ENCODE results near the gene CAPN9. TPM values are rescaled to one million over a fixed set of nuclear protein-coding genes. Genes with fewer than 3 reads are reported as not detected.
A peak's percentile ranks its signal among the peaks of the same experiment; 100 is the strongest.
"Not testable (repeated sequence)": the region's sequence is repeated elsewhere in the genome, so short reads cannot be mapped to it uniquely, and the experiment has no call there.

Gene CAPN9
- polyA plus RNA-seq, 3 donors, result 0.98 to 1.3 (median 1.2) TPM

- DNase-seq (ENCODE audit: extremely low read depth in 1 of 11, low read depth in 9 of 11, low spot score in 4 of 11), result no peak
Observed at GRCh38 chr1:230708631-230709580, 38.3 kb upstream of the CAPN9 start.

- DNase-seq (ENCODE audit: extremely low read depth in 1 of 11, low read depth in 9 of 11, low spot score in 4 of 11), result no peak
Observed at GRCh38 chr1:230709619-230710542, 37.3 kb upstream of the CAPN9 start.

GRCh38 chr1:230710543-230710904 lies 36.7 kb upstream of the CAPN9 start:
- no peak for DNase-seq (ENCODE audit: extremely low read depth in 1 of 11, low read depth in 9 of 11, low spot score in 4 of 11)

GRCh38 chr1:230711245-230711644 lies 35.9 kb upstream of the CAPN9 start:
- no peak for DNase-seq (ENCODE audit: extremely low read depth in 1 of 11, low read depth in 9 of 11, low spot score in 4 of 11)

- no peak for DNase-seq (ENCODE audit: extremely low read depth in 1 of 11, low read depth in 9 of 11, low spot score in 4 of 11)
Observed at GRCh38 chr1:230712470-230712942, 34.7 kb upstream of the CAPN9 start.

- no peak for DNase-seq (ENCODE audit: extremely low read depth in 1 of 11, low read depth in 9 of 11, low spot score in 4 of 11)
Observed at GRCh38 chr1:230713138-230713537, 34.0 kb upstream of the CAPN9 start.

GRCh38 chr1:230713547-230713914 lies 33.7 kb upstream of the CAPN9 start:
- no peak for DNase-seq (ENCODE audit: extremely low read depth in 1 of 11, low read depth in 9 of 11, low spot score in 4 of 11)

- DNase-seq (ENCODE audit: extremely low read depth in 1 of 11, low read depth in 9 of 11, low spot score in 4 of 11), result peak in 3 of 11 donors; percentile 7 to 16 (median 11)
Observed at GRCh38 chr1:230713915-230714764, 33.0 kb upstream of the CAPN9 start, which contains the start of gene AGT. AGT (minus strand) TSS chr1:230714122; CDS start chr1:230710823, 3,299 bp downstream.

- no peak for DNase-seq (ENCODE audit: extremely low read depth in 1 of 11, low read depth in 9 of 11, low spot score in 4 of 11)
Observed at GRCh38 chr1:230715510-230715909, 31.7 kb upstream of the CAPN9 start.

- DNase-seq (ENCODE audit: extremely low read depth in 1 of 11, low read depth in 9 of 11, low spot score in 4 of 11), result not testable (repeated sequence)
Observed at GRCh38 chr1:230716453-230716852, 30.7 kb upstream of the CAPN9 start.

- DNase-seq (ENCODE audit: extremely low read depth in 1 of 11, low read depth in 9 of 11, low spot score in 4 of 11), result no peak
Observed at GRCh38 chr1:230717251-230717650, 29.9 kb upstream of the CAPN9 start.

GRCh38 chr1:230721849-230722522 lies 25.2 kb upstream of the CAPN9 start:
- not testable (repeated sequence) for DNase-seq (ENCODE audit: extremely low read depth in 1 of 11, low read depth in 9 of 11, low spot score in 4 of 11)

GRCh38 chr1:230725256-230726012 lies 21.8 kb upstream of the CAPN9 start:
- DNase-seq (ENCODE audit: extremely low read depth in 1 of 11, low read depth in 9 of 11, low spot score in 4 of 11), result no peak

- DNase-seq (ENCODE audit: extremely low read depth in 1 of 11, low read depth in 9 of 11, low spot score in 4 of 11), result no peak
Observed at GRCh38 chr1:230728710-230729392, 18.3 kb upstream of the CAPN9 start.

- DNase-seq (ENCODE audit: extremely low read depth in 1 of 11, low read depth in 9 of 11, low spot score in 4 of 11), result no peak
Observed at GRCh38 chr1:230730977-230731376, 16.2 kb upstream of the CAPN9 start.

GRCh38 chr1:230735447-230735846 lies 11.7 kb upstream of the CAPN9 start:
- DNase-seq (ENCODE audit: extremely low read depth in 1 of 11, low read depth in 9 of 11, low spot score in 4 of 11), result no peak

Measured in renal cortex interstitium (tissue), 11 donors.